Measurements from ENCODE around the gene ATOH1. TPM values are rescaled to one million over a fixed set of nuclear protein-coding genes. Genes with fewer than 3 reads are reported as not detected.

ATOH1 gene
- polyA plus RNA-seq, 2 of the 4 experiments (the other 2 are of a cell fraction), result not detected

GRCh38 chr4:93841803-93842345 is 13.3 kb downstream of the ATOH1 start (continued):
- no peak for TF ChIP-seq MAX (IDR thresholded peaks at IDR 0.05)
- TF ChIP-seq CHD4 (IDR thresholded peaks at IDR 0.05; ENCODE audit: borderline replicate concordance), result no peak

GRCh38 chr4:93842601-93843252 is 14.2 kb downstream of the ATOH1 start:
- WGBS (ENCODE audit: missing lambda C conversion rate), result 33% methylated on average over 2 of the region's 2 CpGs
- H3K27ac ChIP-seq, result no peak overlapping the region
- ChIA-PET POLR2A (no interaction called here), CTCF (no interaction called here)
- DNase-seq (ENCODE audit: low read depth in 1 of 2, low spot score in 1 of 2) (no peak), FAIRE-seq (no peak), ATAC-seq (no peak)
- H3K9me3 ChIP-seq, result no peaks in the 10 kb centered on the region
- no peak for TF ChIP-seq USF2 (IDR thresholded peaks at IDR 0.05)
- TF ChIP-seq PHF8 (IDR thresholded peaks at IDR 0.05; ENCODE audit: borderline replicate concordance, low read depth), result no peak
- TF ChIP-seq ZFP36 (IDR thresholded peaks at IDR 0.05; ENCODE audit: borderline replicate concordance, partially characterized antibody), result no peak
- TF ChIP-seq POLR2A (IDR thresholded peaks at IDR 0.05; ENCODE audit: low read length), result no peak
- TF ChIP-seq FOSB (CRISPR knock-in tag; IDR thresholded peaks at IDR 0.05), result no peak
- H3K4me3 ChIP-seq, result no peak overlapping the region
- no peaks in the 10 kb centered on the region for H3K4me1 ChIP-seq
- H3K4me2 ChIP-seq, result no peak overlapping the region

- H3K27ac ChIP-seq, result no peak overlapping the region
- H3K4me1 ChIP-seq, result no peaks in the 10 kb centered on the region
- CTCF ChIA-PET, result no interaction called here
- H3K4me2 ChIP-seq, result no peak overlapping the region
- TF ChIP-seq MAFK (IDR thresholded peaks at IDR 0.05; ENCODE audit: partially characterized antibody) (no peak), RARB (CRISPR knock-in tag; IDR thresholded peaks at IDR 0.05) (no peak), GATA3 (IDR thresholded peaks at IDR 0.05; ENCODE audit: borderline replicate concordance) (no peak), TP53 (CRISPR knock-in tag; IDR thresholded peaks at IDR 0.05) (no peak), RNF2 (IDR thresholded peaks at IDR 0.05; ENCODE audit: borderline replicate concordance, low read depth) (no peak), NR3C1 (IDR thresholded peaks at IDR 0.05) (no peak), HMGXB4 (CRISPR knock-in tag; IDR thresholded peaks at IDR 0.05; ENCODE audit: borderline replicate concordance) (no peak), ATOH8 (CRISPR knock-in tag; IDR thresholded peaks at IDR 0.05; ENCODE audit: low read depth) (no peak)
- no peak for FAIRE-seq
- no peak for ATAC-seq
- no peak for DNase-seq (ENCODE audit: low read depth in 1 of 2, low spot score in 1 of 2)
- no peak overlapping the region for H3K4me3 ChIP-seq
- POLR2A ChIA-PET, result no interaction called here
- no peaks in the 10 kb centered on the region for H3K9me3 ChIP-seq
Measured at GRCh38 chr4:93843772-93844171, 15.2 kb downstream of the ATOH1 start.

GRCh38 chr4:93852680-93853079 is 24.1 kb downstream of the ATOH1 start:
- ATAC-seq (no peak), DNase-seq (ENCODE audit: low read depth in 1 of 2, low spot score in 1 of 2) (no peak), FAIRE-seq (no peak)
- Histone ChIP-seq H3K9me3 (no peaks in the 10 kb centered on the region), H3K4me3 (no peak overlapping the region), H3K27ac (no peak overlapping the region), H3K4me1 (no peaks in the 10 kb centered on the region), H3K4me2 (no peak overlapping the region)
- ChIA-PET CTCF (no interaction called here), POLR2A (no interaction called here)
- TF ChIP-seq REST (IDR thresholded peaks at IDR 0.05), result no peak
- TF ChIP-seq RNF2 (IDR thresholded peaks at IDR 0.05; ENCODE audit: borderline replicate concordance, low read depth), result no peak
- no peak for TF ChIP-seq BCL3 (IDR thresholded peaks at IDR 0.05)
- no peak for TF ChIP-seq USF2 (IDR thresholded peaks at IDR 0.05)
- no peak for TF ChIP-seq ZC3H11A (IDR thresholded peaks at IDR 0.05)
- TF ChIP-seq HEYL (CRISPR knock-in tag; IDR thresholded peaks at IDR 0.05), result no peak
- TF ChIP-seq ELK1 (IDR thresholded peaks at IDR 0.05; ENCODE audit: low read depth, low read length), result no peak
- WGBS (ENCODE audit: missing lambda C conversion rate), result 13% methylated on average over 3 of the region's 3 CpGs
